GM19023 (cell line): ENCODE results near the gene WBP1.
A peak's percentile ranks its signal among the peaks of the same experiment; 100 is the strongest.
"Not testable (repeated sequence)": the region's sequence is repeated elsewhere in the genome, so short reads cannot be mapped to it uniquely, and the experiment has no call there.

Experiments used
- ATAC-seq: cut with Tn5 transposase; IDR thresholded peaks from one replicate; pipeline ENCODE4 v1.9.1; 2021; ENCODE audit warnings: mild to moderate bottlenecking, moderate library complexity; ENCODE audit not compliant: unreplicated experiment

WBP1 gene

DNA sequence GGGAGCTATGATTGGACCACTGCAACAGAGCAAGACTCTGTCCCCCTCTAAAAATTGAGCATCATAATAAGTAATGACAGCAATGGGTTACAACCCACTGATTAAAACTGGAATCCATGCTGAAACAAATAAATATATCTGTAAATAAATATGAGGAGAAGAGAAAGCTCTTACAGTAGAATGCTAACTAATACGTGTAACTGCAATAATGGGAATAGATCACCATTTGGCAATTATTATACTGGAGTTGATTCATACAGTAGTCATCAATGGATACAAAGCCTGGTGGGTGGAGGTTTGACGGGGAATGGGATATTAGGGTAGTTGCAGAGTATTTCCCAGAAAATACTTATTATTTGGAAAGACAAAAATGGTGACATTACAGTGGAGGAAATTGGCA lies 9.5 kb upstream of the WBP1 start:
- no peak for ATAC-seq

DNA sequence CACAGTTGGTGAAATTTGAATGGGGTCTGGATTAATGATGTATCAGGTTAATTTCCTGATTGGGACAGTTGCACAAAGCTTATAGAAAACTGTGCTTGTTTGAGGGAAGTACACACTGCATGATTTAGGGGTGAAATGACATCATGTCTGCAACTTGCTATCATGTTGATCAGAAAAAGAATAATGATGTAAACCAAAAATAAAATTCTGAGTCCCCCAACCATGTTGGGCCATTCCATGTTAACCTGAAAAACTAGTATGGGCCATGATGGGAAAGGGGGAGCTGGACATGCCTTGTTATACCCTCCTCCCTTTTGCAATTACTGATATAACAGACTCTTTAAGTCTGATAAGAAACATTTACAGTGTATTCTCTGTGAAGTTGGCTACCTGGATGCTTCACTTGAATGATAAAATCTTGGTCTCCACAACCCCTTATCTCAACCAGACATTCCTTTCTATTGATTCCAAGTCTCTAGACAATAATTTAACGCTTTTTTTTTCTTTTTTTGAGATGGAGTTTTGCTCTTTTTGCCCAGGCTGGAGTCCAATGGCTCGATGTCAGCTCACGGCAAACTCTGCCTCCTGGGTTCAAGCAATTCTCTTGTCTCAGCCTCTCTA lies 7.6 kb upstream of the WBP1 start:
- ATAC-seq, result no peak

DNA sequence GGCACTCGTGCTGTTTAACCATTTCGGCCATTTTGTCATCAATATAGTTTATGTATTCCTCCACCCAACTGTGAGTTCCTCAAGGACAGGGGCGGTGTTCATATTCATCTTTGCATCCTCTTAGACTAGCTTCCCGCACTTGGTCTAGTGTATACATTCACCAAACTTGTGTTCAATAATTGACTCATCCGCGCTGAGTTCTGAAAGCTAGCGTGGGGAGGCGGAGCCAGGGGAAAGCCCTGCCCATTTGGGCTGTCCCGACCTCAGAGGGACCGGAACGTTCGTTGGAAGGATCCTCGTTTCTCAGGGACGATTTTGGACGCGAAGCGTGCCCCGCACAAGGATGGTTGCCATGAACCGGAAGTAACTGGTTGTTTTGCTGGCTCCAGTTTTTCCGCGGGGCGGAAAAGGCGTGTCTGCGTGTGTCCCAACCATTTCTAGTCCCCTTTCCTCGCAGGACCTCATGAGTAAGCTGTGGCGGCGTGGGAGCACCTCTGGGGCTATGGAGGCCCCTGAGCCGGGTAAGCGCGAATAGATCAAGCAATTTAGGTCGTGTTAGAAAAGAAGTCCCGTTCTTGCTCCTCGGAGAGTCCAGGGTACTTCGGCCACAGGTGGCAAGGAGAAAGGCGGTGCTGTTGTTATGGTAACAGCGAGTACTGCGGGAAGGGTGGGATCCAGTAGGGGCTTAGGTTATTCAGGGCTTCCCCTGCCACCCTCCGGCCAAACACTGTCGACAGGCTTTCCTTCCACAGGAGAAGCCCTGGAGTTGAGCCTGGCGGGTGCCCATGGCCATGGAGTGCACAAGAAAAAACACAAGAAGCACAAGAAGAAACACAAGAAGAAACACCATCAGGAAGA lies 3.4 kb upstream of the WBP1 start, which contains the start of gene INO80B:
TSS of gene INO80B (plus strand) at position 434 of the 858 bp plus-strand sequence. CDS start at position 464, 30 bp downstream.
- peak; percentile 35 for ATAC-seq

DNA sequence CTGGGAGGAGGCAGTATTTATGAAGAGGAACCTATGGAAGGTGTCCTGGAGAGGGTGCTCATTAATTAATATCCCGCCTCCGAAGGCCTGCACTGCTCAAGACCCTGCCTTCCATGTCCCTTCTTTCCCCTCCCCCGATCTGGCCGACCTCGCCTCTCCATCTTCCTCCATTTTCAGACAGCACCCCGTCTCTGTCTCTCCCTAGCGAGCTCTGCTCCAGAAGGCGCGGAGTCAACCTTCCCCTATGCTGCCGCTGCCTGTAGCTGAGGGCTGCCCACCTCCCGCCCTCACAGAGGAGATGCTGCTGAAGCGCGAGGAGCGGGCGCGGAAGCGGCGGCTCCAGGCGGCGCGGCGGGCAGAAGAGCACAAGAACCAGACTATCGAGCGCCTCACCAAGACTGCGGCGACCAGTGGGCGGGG lies 1.1 kb upstream of the WBP1 start:
- no peak for ATAC-seq

DNA sequence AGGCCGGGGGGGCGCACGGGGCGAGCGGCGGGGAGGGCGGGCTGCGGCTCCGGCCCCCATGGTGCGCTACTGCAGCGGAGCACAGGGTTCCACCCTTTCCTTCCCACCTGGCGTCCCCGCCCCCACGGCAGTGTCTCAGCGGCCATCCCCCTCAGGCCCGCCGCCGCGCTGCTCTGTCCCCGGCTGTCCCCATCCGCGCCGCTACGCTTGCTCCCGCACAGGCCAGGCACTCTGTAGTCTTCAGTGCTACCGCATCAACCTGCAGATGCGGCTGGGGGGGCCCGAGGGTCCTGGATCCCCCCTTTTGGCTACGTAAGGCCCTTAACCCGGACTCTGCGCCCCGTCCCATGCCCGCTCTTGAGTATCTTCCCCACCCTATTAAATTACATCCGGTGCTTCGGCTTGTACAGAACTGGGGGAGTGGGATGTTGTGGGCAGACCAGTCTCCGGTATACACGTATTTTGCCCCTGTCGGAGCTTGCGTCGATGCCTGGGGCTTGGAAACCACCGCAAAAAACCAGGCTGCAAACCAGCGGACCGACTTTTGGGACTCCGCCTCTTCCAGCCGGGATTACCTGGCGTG lies 598 bp upstream of the WBP1 start:
- peak; percentile 37 for ATAC-seq

DNA sequence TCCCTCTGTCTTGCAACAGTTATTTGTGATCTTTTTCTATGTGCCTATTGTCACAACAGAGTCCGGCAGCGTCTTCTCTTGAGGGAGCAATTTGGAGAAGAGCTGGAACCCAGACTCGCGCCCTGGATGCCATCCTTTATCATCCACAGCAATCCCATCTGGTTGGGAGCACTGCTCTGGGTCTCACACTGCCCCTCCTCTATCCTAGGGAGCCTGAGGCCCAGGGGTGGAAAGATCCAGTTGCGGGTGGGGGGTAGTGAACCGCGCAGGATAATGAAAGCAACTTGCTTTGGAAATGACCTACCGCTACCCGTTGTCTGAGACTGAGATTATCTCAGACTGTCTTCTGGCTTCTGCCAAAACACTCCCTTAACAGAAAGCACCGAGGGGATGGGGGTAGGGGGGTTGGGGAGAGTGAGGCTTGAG lies 713 bp downstream of the WBP1 start:
- ATAC-seq, result no peak

DNA sequence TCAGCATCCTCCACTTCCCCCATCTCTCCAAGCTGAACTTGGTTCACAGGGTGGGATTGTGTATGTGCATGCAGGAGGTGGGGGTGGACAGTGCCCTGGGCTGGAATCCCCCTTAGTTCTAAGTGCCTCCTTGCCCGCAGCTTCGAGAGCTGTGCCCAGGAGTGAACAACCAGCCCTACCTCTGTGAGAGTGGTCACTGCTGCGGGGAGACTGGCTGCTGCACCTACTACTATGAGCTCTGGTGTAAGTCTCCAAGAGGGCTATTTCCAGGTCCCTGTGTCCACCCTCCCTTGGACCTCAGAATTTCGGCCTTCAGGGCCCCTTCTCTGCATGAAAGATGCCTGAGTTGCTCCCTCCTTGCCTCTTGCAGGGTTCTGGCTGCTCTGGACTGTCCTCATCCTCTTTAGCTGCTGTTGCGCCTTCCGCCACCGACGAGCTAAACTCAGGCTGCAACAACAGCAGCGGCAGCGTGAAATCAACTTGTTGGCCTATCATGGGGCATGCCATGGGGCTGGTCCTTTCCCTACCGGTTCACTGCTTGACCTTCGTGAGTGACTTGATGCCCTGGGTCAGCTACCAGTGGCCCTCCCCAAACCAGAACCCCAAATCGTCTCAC lies 1.4 kb downstream of the WBP1 start:
- ATAC-seq, result not testable (repeated sequence)

DNA sequence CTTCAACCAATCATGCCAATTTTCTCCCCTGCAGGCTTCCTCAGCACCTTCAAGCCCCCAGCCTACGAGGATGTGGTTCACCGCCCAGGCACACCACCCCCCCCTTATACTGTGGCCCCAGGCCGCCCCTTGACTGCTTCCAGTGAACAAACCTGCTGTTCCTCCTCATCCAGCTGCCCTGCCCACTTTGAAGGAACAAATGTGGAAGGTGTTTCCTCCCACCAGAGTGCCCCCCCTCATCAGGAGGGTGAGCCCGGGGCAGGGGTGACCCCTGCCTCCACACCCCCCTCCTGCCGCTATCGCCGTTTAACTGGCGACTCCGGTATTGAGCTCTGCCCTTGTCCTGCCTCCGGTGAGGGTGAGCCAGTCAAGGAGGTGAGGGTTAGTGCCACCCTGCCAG lies 1.9 kb downstream of the WBP1 start:
- ATAC-seq, result not testable (repeated sequence)

DNA sequence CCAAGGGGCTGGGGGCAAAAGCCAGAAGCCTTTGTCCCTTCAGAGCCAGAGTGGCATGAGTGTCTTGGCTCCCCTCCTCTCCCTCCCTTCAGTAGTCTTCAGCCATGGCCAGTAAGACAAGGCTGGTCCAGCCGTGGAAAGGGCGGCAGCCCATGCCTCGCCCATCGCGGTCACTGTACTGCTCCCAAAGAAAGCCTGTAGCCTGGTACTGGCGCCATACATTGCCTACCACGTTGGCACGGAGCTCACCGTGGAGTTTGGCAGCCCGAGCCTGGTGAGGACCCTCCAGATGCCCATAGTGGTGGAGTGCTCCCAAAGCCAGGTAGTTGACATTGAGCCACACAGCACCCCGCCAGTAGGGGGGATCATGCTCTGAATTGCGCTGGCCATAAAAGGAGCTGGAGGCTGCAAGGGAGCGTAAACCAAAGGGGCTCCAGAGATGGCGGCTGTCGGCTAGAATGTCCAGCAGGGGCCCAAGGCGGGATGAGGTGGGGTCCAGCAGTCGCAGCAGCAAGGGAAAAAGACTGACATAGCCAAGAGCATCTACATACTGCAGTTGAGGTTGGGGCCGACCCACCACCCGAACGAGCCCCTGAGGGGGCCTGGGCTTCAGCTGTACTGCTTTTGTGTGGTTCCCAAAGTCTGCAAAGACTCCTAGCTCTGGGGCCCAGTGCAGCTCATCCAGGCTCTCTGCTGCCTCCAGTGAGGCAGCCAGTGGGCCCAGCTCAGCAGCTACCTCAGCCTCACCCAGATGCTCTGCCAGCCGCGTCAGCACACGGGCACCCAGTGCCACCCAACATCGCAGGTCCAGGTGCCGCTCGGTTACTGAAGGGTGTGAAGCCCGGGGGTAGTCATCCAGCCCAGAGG lies 3.2 kb downstream of the WBP1 start:
- ATAC-seq, result no peak

DNA sequence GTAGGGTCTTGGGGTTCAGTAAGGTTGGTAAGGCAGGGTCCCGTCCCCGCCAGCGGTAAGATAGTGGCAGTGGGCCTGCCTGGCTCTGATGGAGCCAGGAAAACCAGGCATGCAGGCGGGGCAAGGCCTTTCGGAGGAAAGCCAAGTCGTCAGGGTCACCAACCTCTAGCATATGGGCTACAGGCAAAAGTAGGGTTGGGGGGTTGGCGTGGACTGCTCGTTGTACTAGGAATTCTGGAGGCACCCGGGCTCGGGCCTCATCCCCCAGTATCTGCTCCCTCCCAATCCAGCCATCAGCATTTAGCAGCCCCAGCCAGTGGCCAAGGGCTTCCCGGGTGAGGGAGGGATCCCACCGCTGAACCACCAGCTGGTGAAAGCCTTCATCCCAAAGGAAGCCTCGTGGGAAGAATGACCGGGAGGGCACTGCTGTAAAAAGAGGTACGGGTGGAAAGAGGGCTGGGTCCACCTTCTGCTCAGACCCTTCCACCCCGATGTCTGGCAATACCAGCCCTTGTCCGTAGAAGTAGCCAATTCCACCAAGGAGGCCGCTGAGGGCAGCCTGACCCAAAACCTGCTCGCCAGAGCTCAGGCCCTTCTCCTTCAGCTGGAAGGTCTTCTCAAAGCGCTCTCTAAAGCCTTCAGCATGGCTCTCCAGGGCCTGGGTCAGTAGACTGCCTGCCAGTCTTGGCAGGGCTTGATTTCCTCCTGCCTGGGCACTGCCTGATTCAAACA lies 4.0 kb downstream of the WBP1 start:
- ATAC-seq, result no peak

DNA sequence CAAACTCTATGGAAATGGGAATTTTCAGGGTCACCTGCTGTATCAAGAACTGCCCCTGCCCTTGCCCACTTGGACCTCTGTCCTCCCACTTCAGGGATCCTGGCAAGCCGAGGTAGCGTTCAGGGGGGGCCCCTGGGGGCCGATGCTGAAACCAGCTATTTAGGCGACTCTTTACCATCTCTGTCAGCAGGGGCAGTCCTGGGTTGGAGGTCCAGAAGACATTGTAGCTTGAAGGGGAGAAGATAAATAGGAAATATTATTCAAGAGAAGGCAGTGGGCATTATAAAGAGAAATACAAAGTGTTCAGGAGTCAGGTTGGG lies 4.5 kb downstream of the WBP1 start:
- ATAC-seq, result no peak

DNA sequence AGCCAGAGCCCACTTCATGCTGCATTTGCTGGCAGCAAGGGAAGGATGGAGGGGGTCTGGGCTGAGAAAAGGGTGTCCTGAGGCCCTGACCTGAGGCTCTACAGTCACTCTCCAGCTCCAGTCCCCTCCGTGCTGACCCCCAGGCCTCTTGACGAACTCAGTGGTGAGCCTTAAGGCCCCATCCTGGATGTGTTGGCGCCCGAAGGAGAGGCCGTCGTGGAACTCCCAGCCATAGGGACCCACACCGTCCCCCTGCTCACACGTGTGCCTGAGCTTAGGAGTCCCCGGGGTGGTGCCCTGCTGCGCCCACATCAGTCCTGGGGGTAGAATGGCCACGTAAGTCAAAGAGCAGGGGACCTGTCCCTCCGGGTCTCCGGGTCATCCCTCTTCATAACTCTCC lies 6.2 kb downstream of the WBP1 start:
- ATAC-seq, result peak; percentile 2

DNA sequence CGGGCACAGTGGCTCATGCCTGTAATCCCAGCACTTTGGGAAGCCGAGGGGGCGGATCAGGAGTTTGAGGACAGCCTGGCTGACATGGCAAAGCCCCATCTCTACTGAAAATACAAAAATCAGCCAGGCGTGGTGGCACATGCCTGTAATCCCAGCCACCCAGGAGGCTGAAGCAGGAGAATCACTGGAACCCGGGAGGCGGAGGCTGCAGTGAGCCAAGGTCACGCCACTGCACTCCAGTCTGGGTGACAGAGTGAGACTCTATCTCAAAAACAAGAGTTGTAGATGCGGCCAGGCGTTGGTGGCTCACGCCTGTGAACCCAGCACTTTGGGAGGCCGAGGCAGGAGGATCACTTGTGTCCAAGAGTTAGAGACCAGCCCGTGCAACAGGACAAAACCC lies 12.5 kb downstream of the WBP1 start:
- ATAC-seq, result not testable (repeated sequence)

DNA sequence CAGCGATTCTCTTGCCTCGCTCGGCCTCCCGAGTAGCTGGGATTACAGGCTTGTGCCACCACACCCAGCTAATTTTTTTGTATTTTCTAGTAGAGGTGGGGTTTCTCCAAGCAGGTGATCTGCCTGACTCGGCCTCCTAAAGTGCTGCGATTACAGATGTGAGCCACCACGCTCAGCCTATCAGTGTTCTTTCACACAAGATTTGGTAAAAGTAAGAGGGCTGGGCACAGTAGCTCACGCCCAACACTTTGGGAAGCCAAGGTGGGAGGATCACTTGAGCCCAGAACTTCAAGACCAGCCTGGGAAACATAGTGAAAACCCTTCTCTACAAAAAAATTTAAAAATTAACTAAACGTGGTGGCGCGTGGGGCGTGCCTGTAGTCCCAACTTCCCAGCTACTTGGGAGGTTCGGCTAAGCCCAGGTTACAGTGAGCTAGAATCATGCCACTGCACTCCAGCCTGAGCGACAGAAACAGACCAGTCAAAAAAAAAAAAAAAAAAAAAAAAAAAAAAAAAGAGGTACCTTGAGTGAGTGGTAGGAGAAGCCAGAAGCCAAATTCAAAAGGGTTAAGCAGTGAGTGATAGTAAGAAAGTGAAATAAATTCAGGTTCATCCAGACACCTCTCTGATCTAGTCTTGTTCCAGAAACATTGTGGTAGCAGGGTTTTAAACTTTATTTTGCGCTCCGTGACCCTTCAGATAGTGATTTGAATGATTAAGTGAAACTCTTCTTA lies 13.3 kb downstream of the WBP1 start:
- ATAC-seq, result no peak

DNA sequence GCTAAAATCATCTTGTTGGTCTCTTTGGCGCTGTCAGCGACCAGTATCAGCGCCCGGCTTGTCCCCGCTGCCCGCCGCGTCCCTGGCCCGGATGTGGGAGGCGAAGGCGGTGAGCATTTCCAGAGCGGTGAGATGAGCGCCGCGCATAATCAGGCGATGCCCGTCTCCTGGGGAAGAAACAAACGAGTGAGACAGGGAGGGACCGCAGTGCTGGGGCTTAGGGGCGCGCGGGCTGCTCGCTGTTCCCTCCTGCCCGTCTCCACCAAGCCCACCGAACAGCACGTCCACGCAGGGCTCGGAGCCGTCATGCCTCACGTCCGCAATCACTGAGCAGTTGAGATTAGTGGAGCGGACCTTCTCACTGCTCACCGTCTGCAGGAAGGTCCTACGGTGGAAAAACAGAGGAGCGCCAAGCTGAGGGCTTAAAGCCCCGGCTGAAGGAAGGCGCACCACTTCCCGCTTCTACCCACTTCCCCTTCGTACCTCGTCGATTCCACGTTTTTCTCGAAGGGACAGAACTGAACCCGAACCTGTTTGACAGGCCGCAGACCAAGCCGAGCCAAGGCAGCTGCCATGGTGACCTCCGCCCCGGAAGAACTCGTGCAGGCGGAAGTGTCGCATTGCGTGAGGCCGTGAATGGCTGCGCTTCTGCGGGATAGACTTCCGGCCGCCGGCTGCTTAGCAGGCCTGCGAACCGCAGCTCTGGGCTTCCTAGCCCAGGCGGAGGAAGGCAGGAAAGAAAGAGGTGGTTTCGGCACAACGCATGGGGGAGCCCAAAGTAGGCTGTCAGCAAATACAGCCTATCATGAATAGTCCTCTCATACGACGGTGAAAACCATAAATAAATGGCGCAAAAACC lies 14.1 kb downstream of the WBP1 start, which contains the start of gene MRPL53:
TSS of gene MRPL53 (minus strand) at position 595 of the 859 bp plus-strand sequence. CDS start at position 575, 20 bp downstream.
- peak; percentile 89 for ATAC-seq

DNA sequence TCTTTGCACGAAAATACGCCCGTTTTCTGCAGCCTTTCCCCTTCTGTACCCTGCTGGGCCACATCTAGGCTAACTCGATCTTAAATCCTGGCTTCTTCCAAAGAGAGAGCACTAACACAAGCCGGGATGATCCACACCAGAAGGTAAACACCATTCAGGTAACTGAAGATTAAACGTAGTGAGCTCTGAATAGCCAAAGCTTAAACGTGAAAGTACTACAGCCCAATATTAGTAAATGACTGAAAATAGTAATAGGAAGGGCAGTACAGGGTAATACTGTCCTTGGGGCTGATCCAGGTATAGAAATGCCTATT lies 14.7 kb downstream of the WBP1 start:
- ATAC-seq, result no peak

DNA sequence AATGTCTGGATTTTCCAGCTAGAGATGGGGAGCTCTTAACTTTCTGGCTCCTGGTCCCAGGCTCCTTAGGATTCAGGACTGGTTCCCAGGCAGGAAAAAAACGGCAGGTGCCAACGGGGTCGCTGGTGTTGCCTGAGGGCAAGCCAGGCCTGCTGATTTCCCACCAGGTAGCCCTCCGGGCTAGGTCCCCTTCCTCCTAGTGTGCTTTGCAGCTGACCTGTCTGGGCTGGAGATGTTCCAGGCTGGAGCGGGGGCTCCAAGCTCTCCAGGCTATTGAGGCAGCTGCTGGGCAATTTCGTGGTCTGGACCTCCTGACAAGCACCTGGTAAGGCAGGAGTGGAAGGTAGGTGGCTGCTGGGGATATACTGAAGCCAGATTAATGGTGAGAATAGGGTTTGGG lies 16.2 kb downstream of the WBP1 start:
- ATAC-seq, result no peak

DNA sequence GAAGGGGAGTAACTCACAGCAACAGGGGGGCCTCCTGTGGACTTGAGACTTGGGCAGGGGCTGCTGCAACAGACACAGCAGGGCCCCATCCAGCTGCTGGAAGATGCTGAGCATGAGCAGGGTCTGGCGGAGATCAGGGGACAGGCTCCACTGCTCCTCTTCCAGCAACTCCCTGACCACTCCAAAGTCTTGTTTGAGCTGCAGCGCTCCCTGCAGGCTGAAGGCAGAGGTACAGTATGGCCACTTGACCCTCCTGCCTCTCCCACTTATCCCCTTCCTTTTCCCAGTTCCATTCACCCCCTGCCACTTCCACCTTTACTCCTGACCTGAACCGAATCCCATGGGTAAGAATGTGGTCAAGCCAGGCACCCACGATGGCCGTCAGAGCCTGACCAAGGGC lies 16.7 kb downstream of the WBP1 start:
- no peak for ATAC-seq
